GM18907 (cell line): ENCODE data around the gene PROCA1.
"Not testable (repeated sequence)": the region's sequence is repeated elsewhere in the genome, so short reads cannot be mapped to it uniquely, and the experiment has no call there.

ENCODE experiments used
- ATAC-seq: cut with Tn5 transposase; IDR thresholded peaks from one replicate; pipeline ENCODE4 v1.9.1; 2021; ENCODE audit warnings: mild to moderate bottlenecking, moderate library complexity; ENCODE audit not compliant: unreplicated experiment

The PROCA1 gene

GRCh38 chr17:28744972-28745785, 33.5 kb upstream of the PROCA1 start:
- no peak for ATAC-seq

- ATAC-seq: no peak
These were observed 32.6 kb upstream of the PROCA1 start for GRCh38 chr17:28744104-28744971.

GRCh38 chr17:28743243-28744103, 31.8 kb upstream of the PROCA1 start, which contains the start of gene TRAF4:
Gene TRAF4, plus strand, starts transcription at chr17:28744011. Its CDS starts 102 bp downstream, at chr17:28744113.
- peak; percentile 48 for ATAC-seq

- ATAC-seq: peak; percentile 17
These were observed 30.0 kb upstream of the PROCA1 start for GRCh38 chr17:28741358-28742349.

- ATAC-seq: no peak
These were observed 29.0 kb upstream of the PROCA1 start for GRCh38 chr17:28740406-28741357.

DNA sequence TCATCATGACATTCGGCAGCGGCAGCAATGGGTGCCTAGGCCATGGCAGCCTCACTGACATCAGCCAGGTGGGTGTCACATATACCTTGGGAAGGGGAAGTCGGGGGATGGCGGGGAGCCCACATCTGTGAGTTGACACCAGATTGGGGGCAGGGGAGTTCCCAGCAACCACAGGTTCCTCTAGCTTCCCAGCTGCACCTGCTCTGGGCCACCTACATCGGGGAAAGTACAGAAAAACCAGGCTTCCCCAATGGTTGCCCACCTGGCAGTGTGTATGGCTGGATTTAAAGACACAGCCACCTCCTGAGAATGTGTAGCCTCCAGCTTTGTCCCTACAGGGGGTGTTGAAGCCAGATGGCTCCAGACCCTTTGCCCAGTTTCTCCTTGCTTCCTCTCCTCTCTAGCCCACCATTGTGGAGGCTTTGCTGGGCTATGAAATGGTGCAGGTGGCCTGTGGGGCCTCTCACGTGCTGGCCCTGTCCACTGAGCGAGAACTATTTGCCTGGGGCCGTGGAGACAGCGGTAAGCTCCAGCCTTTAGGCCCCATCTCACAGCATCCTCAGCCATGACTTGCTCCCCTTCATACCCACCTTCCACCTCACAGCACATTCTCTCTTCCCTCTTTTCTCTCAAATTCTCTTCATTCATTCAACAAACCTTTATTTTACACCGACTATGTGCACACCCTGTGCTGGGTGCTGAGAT, 27.1 kb upstream of the PROCA1 start:
- peak; percentile 39 for ATAC-seq

DNA sequence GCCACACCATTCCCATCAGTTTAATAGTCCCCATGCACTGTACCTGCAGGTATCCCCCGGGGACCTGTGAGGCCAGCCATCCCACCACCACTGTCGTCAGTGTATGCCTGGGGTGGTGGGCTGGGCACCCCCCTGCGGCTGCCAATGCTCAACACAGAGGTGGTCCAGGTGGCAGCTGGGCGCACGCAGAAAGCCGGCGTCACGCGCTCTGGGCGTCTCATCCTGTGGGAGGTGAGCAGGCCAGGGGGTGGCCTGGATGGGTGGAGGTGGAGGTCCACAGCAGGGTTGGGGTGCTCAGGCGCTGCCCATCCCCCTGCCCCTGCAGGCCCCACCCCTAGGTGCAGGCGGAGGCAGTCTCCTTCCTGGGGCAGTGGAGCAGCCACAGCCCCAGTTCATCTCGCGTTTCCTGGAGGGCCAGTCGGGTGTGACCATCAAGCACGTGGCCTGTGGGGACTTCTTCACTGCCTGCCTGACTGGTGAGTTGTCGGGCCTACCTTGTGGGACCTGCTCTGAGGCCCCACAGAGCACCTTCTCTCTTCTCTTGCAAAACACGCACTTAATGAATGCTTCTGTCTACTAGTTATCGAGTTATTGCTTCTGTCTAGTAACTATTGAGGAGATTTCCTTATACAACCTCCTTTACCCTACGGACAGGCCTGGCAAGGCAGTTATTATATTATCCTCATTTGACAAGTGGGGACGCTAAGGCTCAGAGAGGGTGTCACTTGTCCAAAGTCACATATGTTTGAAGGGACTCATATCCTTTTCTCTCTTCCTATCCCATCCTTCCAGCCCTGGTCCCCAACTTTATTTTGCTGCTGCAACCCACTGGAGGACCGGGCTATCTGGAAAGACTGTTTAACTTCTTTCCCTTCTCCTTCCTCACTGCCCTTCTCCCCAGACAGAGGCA, 26.3 kb upstream of the PROCA1 start:
- peak; percentile 54 for ATAC-seq

GRCh38 chr17:28737316-28737715, 25.6 kb upstream of the PROCA1 start:
- no peak for ATAC-seq

GRCh38 chr17:28735913-28736769, 24.5 kb upstream of the PROCA1 start:
- ATAC-seq: not testable (repeated sequence)

DNA sequence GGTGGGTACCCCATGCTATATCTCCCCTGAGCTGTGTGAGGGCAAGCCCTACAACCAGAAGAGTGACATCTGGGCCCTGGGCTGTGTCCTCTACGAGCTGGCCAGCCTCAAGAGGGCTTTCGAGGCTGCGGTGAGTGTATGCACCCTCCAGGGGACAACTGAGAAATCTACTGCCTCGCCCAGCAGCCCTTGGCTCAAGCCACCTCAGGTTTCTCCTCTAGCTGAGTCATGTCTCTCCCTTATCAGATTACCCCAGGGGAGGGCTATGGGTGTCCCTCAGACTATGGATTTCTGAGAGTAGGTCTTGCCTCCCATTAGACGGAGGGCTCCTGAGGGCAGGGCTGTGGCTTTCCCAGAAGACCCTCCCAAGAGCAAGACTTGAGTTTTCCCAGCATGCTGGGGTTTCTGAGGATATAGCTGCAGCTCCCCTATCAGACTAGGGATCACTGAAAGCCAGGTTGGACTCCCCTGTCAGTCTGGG, 23.6 kb upstream of the PROCA1 start:
- no peak for ATAC-seq

DNA sequence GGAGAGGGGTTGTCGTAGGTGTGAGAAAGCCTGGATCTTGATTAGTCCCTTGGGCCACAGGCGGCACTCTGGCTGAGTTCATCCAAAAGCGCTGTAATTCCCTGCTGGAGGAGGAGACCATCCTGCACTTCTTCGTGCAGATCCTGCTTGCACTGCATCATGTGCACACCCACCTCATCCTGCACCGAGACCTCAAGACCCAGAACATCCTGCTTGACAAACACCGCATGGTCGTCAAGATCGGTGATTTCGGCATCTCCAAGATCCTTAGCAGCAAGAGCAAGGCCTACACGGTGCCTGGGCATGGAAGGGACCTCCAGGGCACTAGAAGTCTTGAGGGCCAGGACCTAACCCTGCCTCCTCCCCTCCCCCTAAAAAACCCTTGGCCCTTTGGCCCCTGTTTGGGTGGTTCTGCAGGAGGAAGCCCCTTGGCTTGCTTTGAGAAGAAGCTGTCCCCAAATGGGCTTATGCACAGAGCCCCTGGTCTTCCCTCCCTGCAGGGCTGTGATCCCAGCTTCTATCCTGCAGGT, 23.1 kb upstream of the PROCA1 start:
- ATAC-seq: no peak

GRCh38 chr17:28733346-28733745, 21.7 kb upstream of the PROCA1 start:
- no peak for ATAC-seq

DNA sequence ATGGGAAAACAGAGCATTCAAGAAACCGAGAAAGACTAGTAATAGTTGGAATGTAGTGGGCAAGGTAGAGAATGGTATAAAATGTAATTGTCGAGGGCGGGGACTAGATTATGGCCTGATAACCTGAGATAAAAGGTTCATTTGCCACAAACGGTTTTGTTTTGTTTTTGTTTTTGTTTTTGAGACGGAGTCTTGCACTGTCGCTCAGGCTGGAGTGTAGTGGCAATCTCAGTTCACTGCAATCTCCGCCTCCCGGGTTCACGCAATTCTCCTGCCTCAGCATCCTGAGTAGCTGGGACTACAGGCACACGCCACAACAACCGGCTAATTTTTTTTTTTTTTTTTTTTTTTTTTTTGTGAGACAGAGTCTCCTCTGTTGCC, 18.3 kb upstream of the PROCA1 start:
- no peak for ATAC-seq

- ATAC-seq: peak; percentile 39
These were observed 16.9 kb upstream of the PROCA1 start, which contains the start of gene NEK8 for GRCh38 chr17:28728364-28729200. Gene NEK8, plus strand, starts transcription at chr17:28728788. Its CDS starts 26 bp downstream, at chr17:28728814.
